Measurements from ENCODE around the gene VIPR2. TPM values are rescaled to one million over a fixed set of nuclear protein-coding genes. Genes with fewer than 3 reads are reported as not detected.

Gene VIPR2
- total and polyA plus RNA-seq, 2 donors from 2014 or later: 0.91 to 1.3 TPM

- Histone ChIP-seq H3K36me3 (ENCODE audit: control insufficient read depth in 2 of 3, insufficient read depth in 3 of 3, low read length in 3 of 3) (no peaks in the 10 kb centered on the region), H3K4me3 (ENCODE audit: low read length in 3 of 3) (no peak overlapping the region), H3K9me3 (ENCODE audit: control insufficient read depth in 2 of 3, insufficient read depth in 1 of 3, low read length in 3 of 3) (no peaks in the 10 kb centered on the region), H3K4me1 (ENCODE audit: control insufficient read depth in 2 of 3, insufficient read depth in 2 of 3, low read depth in 1 of 3, low read length in 3 of 3) (no peaks in the 10 kb centered on the region), H3K9ac (ENCODE audit: low read length in 3 of 3) (no peak overlapping the region), H3K27me3 (ENCODE audit: control insufficient read depth, insufficient read depth, low read length) (no peaks in the 10 kb centered on the region), H3K27ac (ENCODE audit: low read depth in 2 of 2, low read length in 2 of 2) (no peak overlapping the region)
- TF ChIP-seq CTCF (IDR thresholded peaks at IDR 0.05; ENCODE audit: borderline replicate concordance, extremely low read depth, insufficient read depth): no peak
- FAIRE-seq (no peak), DNase-seq (peak in 1 of 5 donors; percentile 0)
- intact Hi-C loops (cut with DNase I): no loop called here
Observed at GRCh38 chr7:159078193-159078910, 66.3 kb downstream of the VIPR2 start.

DNA sequence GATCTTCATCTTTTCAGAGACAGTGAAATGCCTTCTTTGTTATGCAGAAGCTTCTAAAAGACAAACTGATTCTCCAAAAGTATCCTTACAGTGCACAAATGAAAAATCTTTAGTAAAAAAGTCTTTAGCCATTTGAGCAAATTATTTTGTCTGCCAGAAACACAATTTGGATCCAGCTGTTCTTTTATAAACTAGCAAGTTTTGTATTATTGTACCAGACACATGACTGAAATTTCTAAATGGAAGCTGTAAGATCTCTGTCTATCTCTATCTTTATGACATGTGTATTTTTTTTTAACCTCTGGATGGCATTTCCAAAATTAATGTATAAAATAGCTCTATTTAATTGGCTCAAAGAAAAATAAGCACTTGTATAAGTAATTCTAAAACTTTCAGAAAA lies 68.3 kb downstream of the VIPR2 start:
- Histone ChIP-seq H3K4me1 (ENCODE audit: control insufficient read depth in 2 of 3, insufficient read depth in 2 of 3, low read depth in 1 of 3, low read length in 3 of 3) (no peaks in the 10 kb centered on the region), H3K27ac (ENCODE audit: low read depth in 2 of 2, low read length in 2 of 2) (no peak overlapping the region), H3K36me3 (ENCODE audit: control insufficient read depth in 2 of 3, insufficient read depth in 3 of 3, low read length in 3 of 3) (no peaks in the 10 kb centered on the region), H3K9me3 (ENCODE audit: control insufficient read depth in 2 of 3, insufficient read depth in 1 of 3, low read length in 3 of 3) (no peaks in the 10 kb centered on the region), H3K9ac (ENCODE audit: low read length in 3 of 3) (no peak overlapping the region), H3K4me3 (ENCODE audit: low read length in 3 of 3) (no peak overlapping the region), H3K27me3 (ENCODE audit: control insufficient read depth, insufficient read depth, low read length) (no peaks in the 10 kb centered on the region)
- DNase-seq: peak in 1 of 5 donors; percentile 17
- FAIRE-seq: no peak
- no peak for TF ChIP-seq CTCF (IDR thresholded peaks at IDR 0.05; ENCODE audit: borderline replicate concordance, extremely low read depth, insufficient read depth)
- intact Hi-C loops (cut with DNase I): no loop called here

- TF ChIP-seq CTCF (IDR thresholded peaks at IDR 0.05; ENCODE audit: borderline replicate concordance, extremely low read depth, insufficient read depth): no peak
- H3K4me1 ChIP-seq (ENCODE audit: control insufficient read depth in 2 of 3, insufficient read depth in 2 of 3, low read depth in 1 of 3, low read length in 3 of 3): peaks cover 0 to 2% (median 0%) of the 10 kb centered on the region in 3 donors
- no peak overlapping the region for H3K27ac ChIP-seq (ENCODE audit: low read depth in 2 of 2, low read length in 2 of 2)
- intact Hi-C loops (cut with DNase I): no loop called here
- H3K36me3 ChIP-seq (ENCODE audit: control insufficient read depth in 2 of 3, insufficient read depth in 3 of 3, low read length in 3 of 3): no peaks in the 10 kb centered on the region
- no peaks in the 10 kb centered on the region for H3K9me3 ChIP-seq (ENCODE audit: control insufficient read depth in 2 of 3, insufficient read depth in 1 of 3, low read length in 3 of 3)
- no peak overlapping the region for H3K9ac ChIP-seq (ENCODE audit: low read length in 3 of 3)
- no peaks in the 10 kb centered on the region for H3K27me3 ChIP-seq (ENCODE audit: control insufficient read depth, insufficient read depth, low read length)
- no peak for FAIRE-seq
- H3K4me3 ChIP-seq (ENCODE audit: low read length in 3 of 3): no peak overlapping the region
- peak in 1 of 5 donors; percentile 62 for DNase-seq
Observed at GRCh38 chr7:159075563-159076238, 69.0 kb downstream of the VIPR2 start.

All from kidney (tissue), 14 donors.